HG03521 (cell line): ENCODE data around the gene GRM8.

Experiments used
- ATAC-seq: cut with Tn5 transposase; IDR thresholded peaks from one replicate; pipeline ENCODE4 v1.9.1; 2021; ENCODE audit warnings: mild to moderate bottlenecking, moderate library complexity; ENCODE audit not compliant: unreplicated experiment

GRM8 gene

GRCh38 chr7:126569402-126569801 is 683.3 kb downstream of the GRM8 start:
- ATAC-seq, result no peak

GRCh38 chr7:126557271-126557670 is 695.5 kb downstream of the GRM8 start:
- ATAC-seq, result no peak

GRCh38 chr7:126541406-126541805 is 711.3 kb downstream of the GRM8 start:
- ATAC-seq, result no peak

GRCh38 chr7:126535176-126535575 is 717.6 kb downstream of the GRM8 start:
- ATAC-seq, result no peak

- ATAC-seq, result no peak
Observed at GRCh38 chr7:126533715-126534114, 719.0 kb downstream of the GRM8 start.

GRCh38 chr7:126529833-126530232 is 722.9 kb downstream of the GRM8 start:
- ATAC-seq, result no peak

GRCh38 chr7:126529254-126529653 is 723.5 kb downstream of the GRM8 start:
- no peak for ATAC-seq

- ATAC-seq, result no peak
Observed at GRCh38 chr7:126525906-126526305, 726.8 kb downstream of the GRM8 start.

- no peak for ATAC-seq
Observed at GRCh38 chr7:126524967-126525366, 727.8 kb downstream of the GRM8 start.

GRCh38 chr7:126511046-126511445 is 741.7 kb downstream of the GRM8 start:
- no peak for ATAC-seq

- no peak for ATAC-seq
Observed at GRCh38 chr7:126501617-126502016, 751.1 kb downstream of the GRM8 start.

- no peak for ATAC-seq
Observed at GRCh38 chr7:126499481-126499880, 753.3 kb downstream of the GRM8 start.

GRCh38 chr7:126495733-126496132 is 757.0 kb downstream of the GRM8 start:
- no peak for ATAC-seq

- no peak for ATAC-seq
Observed at GRCh38 chr7:126495001-126495400, 757.7 kb downstream of the GRM8 start.

- no peak for ATAC-seq
Observed at GRCh38 chr7:126493801-126494200, 758.9 kb downstream of the GRM8 start.

GRCh38 chr7:126489874-126490273 is 762.9 kb downstream of the GRM8 start:
- no peak for ATAC-seq

GRCh38 chr7:126487728-126488442 is 764.9 kb downstream of the GRM8 start:
- no peak for ATAC-seq

- no peak for ATAC-seq
Observed at GRCh38 chr7:126486806-126487205, 765.9 kb downstream of the GRM8 start.

- ATAC-seq, result no peak
Observed at GRCh38 chr7:126485791-126486190, 767.0 kb downstream of the GRM8 start.

GRCh38 chr7:126483972-126484371 is 768.8 kb downstream of the GRM8 start:
- ATAC-seq, result no peak

GRCh38 chr7:126472825-126473224 is 779.9 kb downstream of the GRM8 start:
- no peak for ATAC-seq

GRCh38 chr7:126462405-126462804 is 790.3 kb downstream of the GRM8 start:
- no peak for ATAC-seq

- ATAC-seq, result no peak
Observed at GRCh38 chr7:126460664-126461063, 792.1 kb downstream of the GRM8 start.
